ENCODE measurements around the gene NACAD.

NACAD gene

DNA sequence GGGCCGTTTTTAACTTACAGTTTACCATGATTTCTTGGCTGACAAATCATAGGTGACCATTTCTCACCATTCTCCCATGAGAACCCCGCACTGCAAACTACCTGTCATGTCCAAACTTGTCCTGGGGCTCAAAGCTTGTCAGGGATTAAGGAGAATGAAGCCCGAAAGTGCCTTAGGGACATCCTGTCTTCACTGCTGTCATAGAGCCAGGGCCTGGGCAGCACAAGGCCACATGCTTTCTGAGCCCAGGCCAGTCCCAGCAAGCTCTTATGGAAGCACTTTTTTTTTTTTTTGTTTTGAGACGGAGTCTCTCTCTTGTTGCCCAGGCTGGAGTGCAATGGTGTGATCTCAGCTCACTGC is 54.9 kb downstream of the NACAD start:
- no peak overlapping the region for H3K27ac Mint-ChIP-seq
- peaks cover 17% of the 10 kb centered on the region for H3K36me3 Mint-ChIP-seq (ENCODE audit: low read depth)
- TF ChIP-seq, protein P1, sequence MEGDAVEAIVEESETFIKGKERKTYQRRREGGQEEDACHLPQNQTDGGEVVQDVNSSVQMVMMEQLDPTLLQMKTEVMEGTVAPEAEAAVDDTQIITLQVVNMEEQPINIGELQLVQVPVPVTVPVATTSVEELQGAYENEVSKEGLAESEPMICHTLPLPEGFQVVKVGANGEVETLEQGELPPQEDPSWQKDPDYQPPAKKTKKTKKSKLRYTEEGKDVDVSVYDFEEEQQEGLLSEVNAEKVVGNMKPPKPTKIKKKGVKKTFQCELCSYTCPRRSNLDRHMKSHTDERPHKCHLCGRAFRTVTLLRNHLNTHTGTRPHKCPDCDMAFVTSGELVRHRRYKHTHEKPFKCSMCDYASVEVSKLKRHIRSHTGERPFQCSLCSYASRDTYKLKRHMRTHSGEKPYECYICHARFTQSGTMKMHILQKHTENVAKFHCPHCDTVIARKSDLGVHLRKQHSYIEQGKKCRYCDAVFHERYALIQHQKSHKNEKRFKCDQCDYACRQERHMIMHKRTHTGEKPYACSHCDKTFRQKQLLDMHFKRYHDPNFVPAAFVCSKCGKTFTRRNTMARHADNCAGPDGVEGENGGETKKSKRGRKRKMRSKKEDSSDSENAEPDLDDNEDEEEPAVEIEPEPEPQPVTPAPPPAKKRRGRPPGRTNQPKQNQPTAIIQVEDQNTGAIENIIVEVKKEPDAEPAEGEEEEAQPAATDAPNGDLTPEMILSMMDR (IDR thresholded peaks at IDR 0.05; ENCODE audit: unreplicated experiment in 3 of 3) = no peak
- H3K27me3 Mint-ChIP-seq (ENCODE audit: low read depth) = no peaks in the 10 kb centered on the region
- no peaks in the 10 kb centered on the region for H3K4me1 Mint-ChIP-seq
- H3K9me3 Mint-ChIP-seq = no peaks in the 10 kb centered on the region
- H3K4me3 Mint-ChIP-seq = no peak overlapping the region

DNA sequence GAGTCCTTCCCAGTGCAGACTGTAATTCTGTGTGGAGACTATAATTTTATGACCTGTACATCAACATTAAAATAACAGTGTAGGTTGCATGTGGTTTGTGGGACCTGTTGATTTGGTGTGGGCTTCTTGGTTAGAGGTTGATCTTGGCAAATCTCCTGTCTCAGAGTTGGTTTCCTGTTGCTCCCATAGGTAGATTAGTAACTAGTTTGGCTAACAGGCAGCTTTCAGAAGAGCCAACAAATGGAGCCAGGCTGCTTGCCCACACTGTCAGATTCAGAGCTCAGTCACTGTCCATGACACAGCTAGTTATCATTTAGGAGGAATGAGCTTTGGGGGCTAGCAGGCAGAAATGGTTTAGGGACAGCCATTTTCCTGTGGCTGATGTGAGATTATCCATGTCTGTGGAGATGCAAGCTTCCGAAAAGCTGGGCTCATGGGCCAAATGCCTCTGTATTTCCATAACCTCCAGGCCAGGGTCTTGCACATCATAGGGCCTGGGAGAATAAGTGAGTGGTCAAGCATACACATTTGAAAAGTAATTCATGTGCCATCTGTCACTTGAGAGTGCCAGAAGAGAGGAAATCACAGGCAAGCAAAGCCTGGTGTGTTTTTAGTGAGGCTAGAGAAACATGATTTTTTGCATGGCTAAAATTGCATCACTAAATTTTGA is 55.4 kb downstream of the NACAD start:
- TF ChIP-seq, protein P1 (IDR thresholded peaks at IDR 0.05; ENCODE audit: unreplicated experiment in 3 of 3) = no peak
- no peak overlapping the region for H3K4me3 Mint-ChIP-seq
- no peaks in the 10 kb centered on the region for H3K27me3 Mint-ChIP-seq (ENCODE audit: low read depth)
- H3K36me3 Mint-ChIP-seq (ENCODE audit: low read depth) = peaks cover 12% of the 10 kb centered on the region
- no peaks in the 10 kb centered on the region for H3K4me1 Mint-ChIP-seq
- no peaks in the 10 kb centered on the region for H3K9me3 Mint-ChIP-seq
- H3K27ac Mint-ChIP-seq = no peak overlapping the region

DNA sequence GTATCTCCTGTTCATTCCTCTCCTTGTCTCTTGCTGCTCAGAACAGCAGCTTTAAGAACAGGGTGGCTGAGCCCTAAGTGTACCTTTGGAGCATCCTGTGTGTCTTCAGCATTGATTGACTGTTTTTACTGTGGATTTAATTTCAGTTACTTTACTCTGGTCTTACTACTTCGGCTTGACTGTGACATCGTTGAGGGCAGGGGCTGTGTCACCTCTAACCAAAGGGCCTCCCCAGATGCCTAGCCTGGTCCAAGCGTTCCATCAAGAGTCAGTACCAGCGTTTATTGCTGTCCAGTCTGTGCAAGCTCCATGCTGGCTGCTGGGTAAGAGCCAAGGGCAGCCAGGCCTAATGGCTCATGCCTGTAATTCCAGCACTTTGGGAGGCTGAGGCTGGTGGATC is 56.3 kb downstream of the NACAD start:
- no peaks in the 10 kb centered on the region for H3K27me3 Mint-ChIP-seq (ENCODE audit: low read depth)
- TF ChIP-seq, protein P1 (IDR thresholded peaks at IDR 0.05; ENCODE audit: unreplicated experiment in 3 of 3) = no peak
- no peaks in the 10 kb centered on the region for H3K4me1 Mint-ChIP-seq
- H3K4me3 Mint-ChIP-seq = no peak overlapping the region
- H3K36me3 Mint-ChIP-seq (ENCODE audit: low read depth) = peaks cover 15% of the 10 kb centered on the region
- no peaks in the 10 kb centered on the region for H3K9me3 Mint-ChIP-seq
- H3K27ac Mint-ChIP-seq = no peak overlapping the region

DNA sequence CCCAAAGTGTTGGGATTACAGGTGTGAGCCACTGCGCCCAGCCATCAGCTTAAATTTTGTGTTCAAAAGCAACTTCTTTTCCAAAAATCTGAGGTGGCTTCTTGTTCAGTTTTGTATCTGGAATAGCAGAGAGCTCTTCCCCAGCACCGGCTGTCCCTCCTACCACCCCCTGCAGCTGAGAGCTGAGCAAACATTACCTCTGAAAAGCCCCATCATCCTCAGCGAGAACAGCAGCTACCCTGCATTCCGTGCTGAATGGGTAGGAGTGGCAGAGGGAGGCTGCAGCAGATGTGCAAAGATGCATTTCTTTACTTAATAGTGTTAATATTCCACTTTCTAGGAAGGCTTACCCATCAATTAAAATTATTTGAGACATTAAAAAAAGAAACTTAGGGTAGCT is 56.9 kb downstream of the NACAD start:
- peaks cover 19% of the 10 kb centered on the region for H3K36me3 Mint-ChIP-seq (ENCODE audit: low read depth)
- no peak overlapping the region for H3K4me3 Mint-ChIP-seq
- H3K4me1 Mint-ChIP-seq = no peaks in the 10 kb centered on the region
- no peak overlapping the region for H3K27ac Mint-ChIP-seq
- TF ChIP-seq, protein P1 (IDR thresholded peaks at IDR 0.05; ENCODE audit: unreplicated experiment in 3 of 3) = no peak
- no peaks in the 10 kb centered on the region for H3K27me3 Mint-ChIP-seq (ENCODE audit: low read depth)
- H3K9me3 Mint-ChIP-seq = no peaks in the 10 kb centered on the region

Measured in nephron (organoid).